Measurements from ENCODE around the gene RSPO3.

GRCh38 chr6:127078669-127079068 lies 39.8 kb upstream of the RSPO3 start:
- TF ChIP-seq CTCF (conservative IDR thresholded peaks at IDR 0.05; ENCODE audit: low read depth, low read length) (no peak), EZH2 (IDR thresholded peaks at IDR 0.05; ENCODE audit: borderline replicate concordance, low read depth, low read length, poor library complexity, severe bottlenecking) (no peak)

Measured in A673 (cell line).